ENCODE measurements around the gene UBE2I. TPM values are rescaled to one million over a fixed set of nuclear protein-coding genes. Genes with fewer than 3 reads are reported as not detected.

The UBE2I gene
- total and polyA plus RNA-seq, 2 of the 4 experiments (the other 2 are of a cell fraction) = 30.8 to 140 TPM

DNA sequence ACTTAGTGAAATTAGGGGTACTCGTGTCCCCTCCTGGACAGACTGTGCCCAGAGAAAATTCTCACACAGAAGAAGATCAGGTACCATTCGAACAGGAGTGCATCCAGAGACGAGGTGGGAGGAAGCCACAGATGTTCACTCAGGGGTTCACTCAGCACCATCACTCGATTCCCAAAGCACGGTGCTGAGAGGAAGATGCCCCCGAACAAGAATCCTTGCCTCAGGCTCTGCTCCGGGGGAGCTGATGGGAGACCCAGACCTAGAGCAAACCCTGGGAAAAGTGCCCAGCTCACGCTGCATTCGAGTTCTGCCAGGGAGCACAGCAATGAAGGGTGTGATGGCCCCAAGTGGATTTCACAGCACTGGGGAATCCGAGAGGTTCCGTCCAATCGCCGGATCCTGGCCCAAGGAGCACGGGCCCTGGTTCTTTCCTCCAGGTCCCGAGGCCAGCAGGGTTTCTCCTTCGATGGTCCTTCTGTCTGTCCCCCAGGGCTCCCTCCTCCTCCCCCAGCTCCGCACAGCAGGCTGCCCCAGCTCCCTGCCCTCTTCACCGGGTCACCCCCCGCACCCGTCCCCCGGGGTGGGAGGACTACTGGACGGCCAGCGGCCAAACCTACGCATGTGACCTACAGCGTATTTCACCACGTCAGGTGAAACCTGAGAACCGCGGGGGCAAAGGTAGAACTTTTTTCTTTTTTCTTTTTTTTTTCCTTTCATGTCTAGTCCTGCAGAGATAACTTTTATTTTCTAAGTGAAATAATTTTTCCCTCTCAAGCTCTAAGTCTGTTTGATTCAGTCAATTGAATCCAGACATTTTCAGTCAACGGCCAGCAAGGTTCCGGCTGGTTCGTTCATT lies 10.2 kb upstream of the UBE2I start (continued):
- TF ChIP-seq, protein P1, sequence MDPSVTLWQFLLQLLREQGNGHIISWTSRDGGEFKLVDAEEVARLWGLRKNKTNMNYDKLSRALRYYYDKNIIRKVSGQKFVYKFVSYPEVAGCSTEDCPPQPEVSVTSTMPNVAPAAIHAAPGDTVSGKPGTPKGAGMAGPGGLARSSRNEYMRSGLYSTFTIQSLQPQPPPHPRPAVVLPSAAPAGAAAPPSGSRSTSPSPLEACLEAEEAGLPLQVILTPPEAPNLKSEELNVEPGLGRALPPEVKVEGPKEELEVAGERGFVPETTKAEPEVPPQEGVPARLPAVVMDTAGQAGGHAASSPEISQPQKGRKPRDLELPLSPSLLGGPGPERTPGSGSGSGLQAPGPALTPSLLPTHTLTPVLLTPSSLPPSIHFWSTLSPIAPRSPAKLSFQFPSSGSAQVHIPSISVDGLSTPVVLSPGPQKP (IDR thresholded peaks at IDR 0.05; ENCODE audit: borderline replicate concordance, low read depth, low read length) = no peak

DNA sequence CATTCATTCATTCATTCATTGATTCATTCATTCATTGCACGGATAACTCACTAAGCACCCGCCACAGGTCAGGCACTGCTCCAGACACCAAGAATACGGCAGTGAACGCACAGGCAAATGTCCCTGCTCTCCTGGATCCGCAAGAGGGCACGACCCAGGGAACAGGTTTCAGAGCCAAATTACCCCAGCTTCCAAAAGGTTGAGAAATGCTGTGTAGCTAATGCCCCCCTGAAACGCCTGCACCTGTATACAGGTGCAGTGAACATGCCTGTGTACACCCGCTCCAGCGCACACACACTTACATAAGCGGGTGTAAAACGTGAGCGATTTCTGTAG lies 9.6 kb upstream of the UBE2I start:
- no peak overlapping the region for H3K4ac ChIP-seq (ENCODE audit: low read depth, low read length)
- no peak for DNase-seq
- no peak overlapping the region for H2AK9ac ChIP-seq (replicated peaks; ENCODE audit: low read depth, low read length, poor library complexity)
- intact Hi-C loops (cut with micrococcal nuclease) = no loop called here
- peaks cover 13% of the 10 kb centered on the region for H3K27me3 ChIP-seq (ENCODE audit: control insufficient read depth, insufficient read depth, low read length)
- WGBS, 2 experiments (ENCODE audit: extremely low coverage in 2 of 2, insufficient read length in 1 of 2) = 80% methylated on average over 5 of the region's 12 CpGs; no CpG with 5 or more reads in 1 of the 2 experiments
- H3K79me1 ChIP-seq (ENCODE audit: low read depth in 1 of 2, low read length in 2 of 2) = no peaks in the 10 kb centered on the region
- H2AK5ac ChIP-seq (ENCODE audit: low read depth, low read length) = no peak overlapping the region
- TF ChIP-seq, protein P2, sequence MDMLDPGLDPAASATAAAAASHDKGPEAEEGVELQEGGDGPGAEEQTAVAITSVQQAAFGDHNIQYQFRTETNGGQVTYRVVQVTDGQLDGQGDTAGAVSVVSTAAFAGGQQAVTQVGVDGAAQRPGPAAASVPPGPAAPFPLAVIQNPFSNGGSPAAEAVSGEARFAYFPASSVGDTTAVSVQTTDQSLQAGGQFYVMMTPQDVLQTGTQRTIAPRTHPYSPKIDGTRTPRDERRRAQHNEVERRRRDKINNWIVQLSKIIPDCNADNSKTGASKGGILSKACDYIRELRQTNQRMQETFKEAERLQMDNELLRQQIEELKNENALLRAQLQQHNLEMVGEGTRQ (IDR thresholded peaks at IDR 0.05; ENCODE audit: low read depth, low read length) = no peak
- TF ChIP-seq RCOR1 (IDR thresholded peaks at IDR 0.05; ENCODE audit: insufficient replicate concordance, low read length) = no peak
- TF ChIP-seq SMC3 (IDR thresholded peaks at IDR 0.05; ENCODE audit: low read depth, low read length) = no peak
- TF ChIP-seq, protein P1 (IDR thresholded peaks at IDR 0.05; ENCODE audit: borderline replicate concordance, low read depth, low read length) = no peak
- no peak for TF ChIP-seq POLR2A (IDR thresholded peaks at IDR 0.05; ENCODE audit: low read depth, low read length)
- TF ChIP-seq CEBPB (IDR thresholded peaks at IDR 0.05; ENCODE audit: low read depth, low read length) = no peak
- no peak for TF ChIP-seq MAFK (IDR thresholded peaks at IDR 0.05; ENCODE audit: low read depth, low read length)
- H3K9ac ChIP-seq (ENCODE audit: low read depth, low read length) = no peak overlapping the region
- H3K4me1 ChIP-seq (ENCODE audit: control insufficient read depth, insufficient read depth, low read length) = peaks cover 5% of the 10 kb centered on the region; the same call in 1 of the 2 replicates
- no peak overlapping the region for H3K27ac ChIP-seq (ENCODE audit: insufficient read depth, low read length)
- H2BK5ac ChIP-seq (ENCODE audit: low read depth, low read length, poor library complexity, severe bottlenecking) = no peak overlapping the region
- in situ Hi-C loops (cut with MboI; ENCODE audit: low sequenced_read_pairs) = no loop called here
- H3K23ac ChIP-seq (ENCODE audit: low read depth, low read length) = no peak overlapping the region
- CTCF ChIA-PET = no interaction called here
- no peak overlapping the region for H3K18ac ChIP-seq (ENCODE audit: low read depth, low read length)
- H3K9me1 ChIP-seq (ENCODE audit: insufficient read depth, low read length) = peaks cover 3% of the 10 kb centered on the region; the same call in 1 of the 2 replicates
- POLR2A ChIA-PET (ENCODE audit: unreplicated experiment) = no interaction called here
- H2BK20ac ChIP-seq (ENCODE audit: low read depth, low read length) = no peak overlapping the region
- no TSS peak for BruUV-seq (replicated peaks)
- H4K20me1 ChIP-seq (ENCODE audit: insufficient read depth, low read length) = no peaks in the 10 kb centered on the region
- H3K4me3 ChIP-seq (ENCODE audit: insufficient read depth, low read depth, low read length) = no peak overlapping the region
- no peak overlapping the region for H3K4me2 ChIP-seq (ENCODE audit: low read depth, low read length)
- no peaks in the 10 kb centered on the region for H3K36me3 ChIP-seq (ENCODE audit: control insufficient read depth, insufficient read depth, low read length)
- H2AFZ ChIP-seq (replicated peaks; ENCODE audit: low read length, poor library complexity) = no peak overlapping the region
- no peak overlapping the region for H3K56ac ChIP-seq (ENCODE audit: extremely low read depth, insufficient read depth, low read length)
- no peak overlapping the region for H4K8ac ChIP-seq (ENCODE audit: low read depth in 2 of 2, low read length in 2 of 2)
- H3K14ac ChIP-seq (replicated peaks; ENCODE audit: low read depth, low read length) = no peak overlapping the region
- no peak overlapping the region for H4K91ac ChIP-seq (ENCODE audit: insufficient read depth, low read depth, low read length)
- no peak overlapping the region for H2BK15ac ChIP-seq (ENCODE audit: low read depth, low read length)
- dilution Hi-C loops (cut with HindIII; ENCODE audit: low sequenced_read_pairs, unreplicated experiment) = no loop called here
- ATAC-seq (ENCODE audit: low read depth) = no peak
- no peak overlapping the region for H2BK120ac ChIP-seq (ENCODE audit: low read depth, low read length)
- no peaks in the 10 kb centered on the region for H3K9me3 ChIP-seq (ENCODE audit: control insufficient read depth, insufficient read depth, low read length)
- H4K5ac ChIP-seq (ENCODE audit: low read depth, low read length) = no peak overlapping the region
